SIG-M5 treated with dmso at 0.1 percent for 504 hours (cell line): ENCODE results near the gene RNF187.
"Not testable (repeated sequence)": the region's sequence is repeated elsewhere in the genome, so short reads cannot be mapped to it uniquely, and the experiment has no call there.

Source experiments
- DNase-seq: peaks from one replicate; lab custom pipeline; 2025; ENCODE audit not compliant: unreplicated experiment; lab: John Stamatoyannopoulos, UW

RNF187 gene

GRCh38 chr1:228486596-228487335, 416 bp upstream of the RNF187 start:
- DNase-seq: peak; percentile 90

GRCh38 chr1:228488125-228488817, 1.1 kb downstream of the RNF187 start:
- no peak for DNase-seq

GRCh38 chr1:228488818-228489674, 1.9 kb downstream of the RNF187 start:
- no peak for DNase-seq

- no peak for DNase-seq
These were observed 3.2 kb downstream of the RNF187 start for GRCh38 chr1:228490120-228491078.

GRCh38 chr1:228493141-228494043, 6.2 kb downstream of the RNF187 start:
- no peak for DNase-seq

GRCh38 chr1:228494044-228494353, 6.8 kb downstream of the RNF187 start:
- DNase-seq: no peak

GRCh38 chr1:228494391-228494790, 7.2 kb downstream of the RNF187 start:
- no peak for DNase-seq

GRCh38 chr1:228494970-228495853, 8.0 kb downstream of the RNF187 start:
- no peak for DNase-seq

GRCh38 chr1:228496084-228496483, 8.9 kb downstream of the RNF187 start:
- DNase-seq: no peak

- no peak for DNase-seq
These were observed 9.3 kb downstream of the RNF187 start for GRCh38 chr1:228496494-228496893.

GRCh38 chr1:228497206-228497605, 10.0 kb downstream of the RNF187 start:
- no peak for DNase-seq

GRCh38 chr1:228497817-228498216, 10.6 kb downstream of the RNF187 start:
- DNase-seq: no peak

GRCh38 chr1:228500143-228500734, 13.1 kb downstream of the RNF187 start:
- DNase-seq: peak; percentile 82

GRCh38 chr1:228500901-228501871, 14.0 kb downstream of the RNF187 start:
- peak; percentile 92 for DNase-seq

GRCh38 chr1:228502522-228502921, 15.3 kb downstream of the RNF187 start:
- no peak for DNase-seq

GRCh38 chr1:228505944-228506343, 18.8 kb downstream of the RNF187 start:
- DNase-seq: not testable (repeated sequence)
